Left cardiac atrium (tissue), 4 donors: ENCODE measurements around the gene WDR27. TPM values are rescaled to one million over a fixed set of nuclear protein-coding genes. Genes with fewer than 3 reads are reported as not detected.
"Not testable (repeated sequence)": the region's sequence is repeated elsewhere in the genome, so short reads cannot be mapped to it uniquely, and the experiment has no call there.

Experiments used
- ATAC-seq, 2 donors: fragments of 200-7000 bp; cut with Tn5 transposase; one replicate each; pipeline ENCODE4 v1.9.1; 2020; ENCODE audit warnings: mild to moderate bottlenecking in 2 of 2, moderate library complexity in 2 of 2
- DNase-seq: peaks from one replicate; pipeline ENCODE4 v3.0.0-alpha.2; 2020
- intact Hi-C, 2 donors: fragments of 100-400 bp; cut with DNase I; formaldehyde crosslinking; loops; one replicate each; pipeline versions ENCODE4 v1.14.1 to v1.15.1; 2022 to 2023
- total RNA-seq, 2 donors: library from RNA; stranded (reverse); fragmentation: NEBNext Ultra II Directional; extraction: Animal tissue kit (Norgen Biotek cat#: 25700); gene quantifications; one replicate each; pipeline ENCODE4 v1.2.1, GENCODE V29; 2021
- donor health status: DM: no; HTN: yes; CAD: no.
- donor health status: DM: no; HTN: yes; CAD: no; lungs with severe emphysema.
- donor health status: DM: yes; HTN: yes; CAD: no.
- donor health status: Dilated cardiomyopathy.

The WDR27 gene
- total RNA-seq, 2 donors from 2014 or later = 12.3 to 12.9 TPM

GRCh38 chr6:169719117-169719516 is 17.3 kb upstream of the WDR27 start:
- intact Hi-C loops = no loop called here

GRCh38 chr6:169714595-169714994 is 12.8 kb upstream of the WDR27 start:
- no peak for DNase-seq
- ATAC-seq = no peak
- intact Hi-C loops = no loop called here

More at GRCh38 chr6:169719117-169719516, 17.3 kb upstream of the WDR27 start:
- DNase-seq = no peak
- no peak for ATAC-seq

DNA sequence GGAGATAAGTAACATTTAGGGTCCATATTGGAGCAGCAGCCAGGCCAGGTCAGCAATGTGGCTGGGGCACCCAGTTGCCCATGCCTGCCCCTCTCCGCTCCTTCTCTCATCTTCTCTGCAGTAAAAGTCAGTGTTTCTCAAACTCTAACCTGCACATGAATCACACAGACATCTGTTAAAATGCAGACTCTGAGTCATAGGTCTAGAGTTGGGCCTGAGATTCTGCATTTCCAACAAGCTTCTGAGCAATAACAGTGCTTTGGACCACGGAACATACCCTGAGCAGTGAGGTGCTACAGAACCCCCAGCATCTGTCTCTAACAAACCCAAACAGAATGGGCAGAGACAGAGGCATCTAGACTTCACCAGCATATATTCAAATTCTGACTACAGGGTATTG is 12.3 kb upstream of the WDR27 start:
- ATAC-seq (no peak), DNase-seq (no peak)
- intact Hi-C loops = no loop called here

DNA sequence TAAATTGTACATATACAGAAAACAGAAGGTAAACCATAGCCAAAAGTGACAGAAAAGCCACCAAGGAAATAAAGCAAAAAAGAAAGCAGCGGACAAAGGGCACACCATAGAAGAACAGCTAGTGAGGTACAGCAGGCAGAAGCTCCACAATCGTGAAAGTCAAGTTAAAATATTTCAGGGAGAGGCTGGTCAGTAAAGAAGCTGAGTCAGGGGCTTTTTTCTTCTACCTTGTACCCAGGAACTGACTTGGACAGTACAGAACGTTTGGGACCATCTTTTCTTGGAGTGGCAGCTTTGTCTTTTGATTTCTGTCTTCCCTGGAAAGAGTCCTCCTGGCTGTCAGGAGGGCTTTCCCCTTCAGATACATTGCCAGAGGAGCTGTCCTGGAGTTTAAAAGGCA is 8.2 kb upstream of the WDR27 start:
- intact Hi-C loops = no loop called here
- ATAC-seq (no peak), DNase-seq (no peak)

- intact Hi-C loops = loop anchor here in 1 of 2 donors (10.0 kb wide), 1 partner anchor 46 kb away; the partner anchor contains the start of genes DYNLT2 and ERMARD
Measured at GRCh38 chr6:169709293-169709692, 7.5 kb upstream of the WDR27 start.

DNA sequence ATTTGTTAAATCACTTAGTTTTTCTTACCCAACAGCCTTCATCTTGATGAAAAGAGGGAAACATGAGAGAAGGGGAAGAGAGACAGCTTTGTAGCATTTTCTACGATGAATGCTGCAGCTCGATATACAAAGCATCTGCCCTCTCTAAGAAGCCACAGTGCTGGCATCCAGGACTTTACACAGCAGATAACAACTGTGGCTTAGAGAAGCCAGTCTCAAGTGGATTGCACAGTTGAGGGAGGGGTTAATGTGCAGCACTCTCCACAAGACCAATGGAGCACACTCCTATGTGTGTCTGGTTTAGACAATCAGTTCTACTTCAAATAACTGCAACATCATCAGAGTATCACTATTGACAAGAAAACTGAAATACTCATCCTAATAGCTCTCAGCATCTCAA is 5.9 kb upstream of the WDR27 start:
- intact Hi-C loops = loop anchor here in 1 of 2 donors (10.0 kb wide), 1 partner anchor 47 kb away; the partner anchor contains the start of genes DYNLT2 and ERMARD
- no peak for DNase-seq
- ATAC-seq = peak in 1 of 2 donors; percentile 33

More at GRCh38 chr6:169709293-169709692, 7.5 kb upstream of the WDR27 start:
- no peak for ATAC-seq
- DNase-seq = no peak

DNA sequence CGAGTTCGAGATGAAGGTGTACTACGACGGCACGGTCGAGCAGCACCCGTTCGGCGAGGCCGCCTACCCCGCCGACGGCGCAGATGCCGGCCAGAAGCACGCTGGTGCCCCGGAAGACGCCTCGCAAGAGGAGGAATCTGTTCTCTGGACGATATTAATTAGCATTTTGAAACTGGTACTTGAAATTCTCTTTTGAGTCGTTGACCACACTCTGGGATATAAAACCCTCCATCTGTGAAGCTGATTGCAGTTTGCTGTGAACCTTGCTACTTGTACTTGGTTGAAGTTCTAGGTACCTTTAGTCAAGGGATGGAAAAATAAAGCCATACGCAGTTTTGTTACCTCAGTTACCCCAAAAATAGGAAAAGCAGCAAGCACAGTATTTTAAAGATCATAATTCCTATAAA is 1.0 kb upstream of the WDR27 start:
- ATAC-seq (no peak), DNase-seq (no peak)
- intact Hi-C loops = loop anchor here in 1 of 2 donors (10.0 kb wide), 1 partner anchor 52 kb away; the partner anchor contains the start of genes DYNLT2 and ERMARD

- intact Hi-C loops = loop anchor here in 1 of 2 donors (10.0 kb wide), 1 partner anchor 53 kb away; the partner anchor contains the start of genes DYNLT2 and ERMARD
- ATAC-seq (peak; percentile 9 to 12), DNase-seq (no peak)
Measured at GRCh38 chr6:169701311-169701953, 397 bp downstream of the WDR27 start.

- intact Hi-C loops = loop anchor here in 1 of 2 donors (10.0 kb wide), 1 partner anchor 55 kb away; the partner anchor contains the start of genes DYNLT2 and ERMARD
- DNase-seq (no peak), ATAC-seq (no peak)
Measured at GRCh38 chr6:169700296-169700695, 1.5 kb downstream of the WDR27 start.

- DNase-seq, ATAC-seq, intact Hi-C loops: not testable (repeated sequence)
Measured at GRCh38 chr6:169697115-169697514, 4.7 kb downstream of the WDR27 start.

- DNase-seq = no peak
- intact Hi-C loops = no loop called here
- ATAC-seq = no peak
Measured at GRCh38 chr6:169695131-169695530, 6.7 kb downstream of the WDR27 start.

GRCh38 chr6:169692516-169692915 is 9.3 kb downstream of the WDR27 start:
- intact Hi-C loops = no loop called here
- no peak for ATAC-seq
- DNase-seq = no peak

- DNase-seq (no peak), ATAC-seq (no peak)
- intact Hi-C loops = no loop called here
Measured at GRCh38 chr6:169691260-169691659, 10.6 kb downstream of the WDR27 start.

- ATAC-seq = no peak
- intact Hi-C loops = no loop called here
- no peak for DNase-seq
Measured at GRCh38 chr6:169689287-169689686, 12.5 kb downstream of the WDR27 start.

DNA sequence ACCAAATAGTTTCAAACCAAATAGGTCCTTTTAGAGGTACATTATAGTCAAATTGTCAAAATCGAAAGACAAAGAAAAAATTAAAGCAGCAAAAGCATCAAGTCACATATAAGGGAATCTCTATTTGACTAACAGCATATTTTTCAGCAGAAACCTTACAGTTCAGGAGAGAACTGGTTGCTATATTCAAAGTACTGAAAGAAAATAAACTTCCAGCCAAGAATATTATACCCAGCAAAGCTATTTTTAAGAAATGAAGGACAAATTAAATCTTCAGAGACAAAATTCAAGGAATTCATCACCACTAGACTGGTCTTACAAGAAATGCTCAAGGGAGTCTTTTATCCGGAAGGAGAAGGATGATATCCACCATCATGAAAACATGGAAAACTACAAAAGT is 16.0 kb downstream of the WDR27 start:
- intact Hi-C loops = no loop called here
- no peak for DNase-seq
- ATAC-seq = no peak

DNA sequence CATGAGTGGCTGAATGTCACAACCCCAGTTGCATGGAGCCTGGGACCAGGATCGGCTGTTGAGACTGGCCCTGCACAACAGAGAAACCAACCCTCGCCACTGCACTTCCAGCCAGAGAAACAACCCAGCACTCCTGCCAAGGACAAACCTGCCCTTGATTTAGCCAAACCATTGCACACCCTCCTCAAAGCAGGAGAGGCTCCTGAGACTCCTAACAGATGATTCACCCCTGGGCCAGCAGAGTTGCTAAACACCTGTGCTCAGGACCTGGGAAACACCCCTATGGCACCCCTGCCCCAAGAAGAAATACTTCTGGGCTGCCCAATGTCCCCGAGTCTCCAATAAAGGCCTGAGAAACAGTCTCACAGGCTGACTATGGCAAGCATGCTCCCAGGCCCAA is 17.8 kb downstream of the WDR27 start:
- ATAC-seq (no peak), DNase-seq (no peak)
- intact Hi-C loops = no loop called here

DNA sequence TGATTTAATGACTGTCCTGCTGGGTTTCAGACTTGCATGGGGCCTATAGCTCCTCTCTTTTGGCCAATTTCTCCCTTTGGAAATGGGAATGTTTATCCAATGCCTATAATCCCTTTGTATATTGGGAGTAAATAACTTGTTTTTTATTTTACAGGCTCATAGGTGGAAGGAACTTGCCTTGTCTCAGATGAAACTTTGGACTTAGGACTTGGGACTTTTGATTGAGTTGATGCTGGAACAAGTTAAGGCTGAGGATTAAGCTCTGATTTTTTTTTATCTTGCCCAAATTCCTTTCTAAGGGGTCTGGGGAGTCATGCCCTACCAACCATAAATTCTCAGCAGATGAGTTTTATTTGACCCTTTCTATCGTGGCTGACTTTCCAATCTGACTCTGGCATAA is 23.5 kb downstream of the WDR27 start:
- ATAC-seq = no peak
- intact Hi-C loops = no loop called here
- no peak for DNase-seq

DNA sequence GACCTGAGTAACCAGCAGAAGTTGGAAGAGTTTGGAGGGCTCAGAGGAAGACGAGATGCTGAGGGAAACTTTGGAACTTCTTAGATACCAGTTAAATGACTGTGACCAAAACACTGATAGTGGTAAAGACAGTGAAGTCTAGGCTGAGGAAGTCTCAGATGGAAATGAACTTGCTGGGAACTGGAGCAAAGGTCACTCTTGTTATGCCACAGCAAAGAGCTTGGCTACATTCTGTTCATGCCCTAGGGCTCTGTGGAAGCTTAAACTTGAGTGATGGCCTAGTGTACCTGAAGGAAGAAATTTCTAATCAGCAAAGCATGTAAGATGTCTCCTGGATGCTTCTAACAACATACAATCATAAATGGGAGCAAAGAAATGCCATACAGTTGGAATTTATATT is 24.7 kb downstream of the WDR27 start:
- intact Hi-C loops = no loop called here

DNA sequence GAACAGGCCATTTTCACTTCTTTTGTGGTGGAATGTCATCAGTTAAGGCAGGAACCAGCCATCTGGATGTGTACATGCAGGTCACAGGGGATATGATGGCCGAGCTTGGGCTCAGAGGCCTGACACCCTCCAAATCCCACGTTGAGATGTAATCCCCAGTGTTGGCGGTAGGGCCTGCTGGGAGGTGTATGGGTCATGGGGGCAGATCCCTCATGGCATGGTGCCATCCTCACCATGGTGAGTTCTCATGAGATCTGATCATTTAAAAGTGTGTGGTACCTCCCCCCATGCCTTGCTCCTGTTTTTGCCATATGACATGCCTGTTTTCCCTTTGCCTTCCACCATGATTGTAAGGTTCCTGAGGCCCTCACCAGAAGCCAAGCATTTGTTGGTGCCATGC is 26.8 kb downstream of the WDR27 start:
- DNase-seq = no peak
- intact Hi-C loops = no loop called here
- no peak for ATAC-seq

More for the DNA sequence above, 24.7 kb downstream of the WDR27 start:
- ATAC-seq = no peak
- DNase-seq = no peak

- DNase-seq = no peak
- intact Hi-C loops = no loop called here
- no peak for ATAC-seq
Measured at GRCh38 chr6:169671563-169671962, 30.3 kb downstream of the WDR27 start.

GRCh38 chr6:169669889-169670288 is 31.9 kb downstream of the WDR27 start:
- ATAC-seq = peak; percentile 41 to 49
- no peak for DNase-seq
- intact Hi-C loops = no loop called here
